Measurements from ENCODE around the gene ZNF785. TPM values are rescaled to one million over a fixed set of nuclear protein-coding genes. Genes with fewer than 3 reads are reported as not detected.
A peak's percentile ranks its signal among the peaks of the same experiment; 100 is the strongest.

ZNF785 gene
- total RNA-seq, 1 experiment from 2014 or later: 16.0 TPM

DNA sequence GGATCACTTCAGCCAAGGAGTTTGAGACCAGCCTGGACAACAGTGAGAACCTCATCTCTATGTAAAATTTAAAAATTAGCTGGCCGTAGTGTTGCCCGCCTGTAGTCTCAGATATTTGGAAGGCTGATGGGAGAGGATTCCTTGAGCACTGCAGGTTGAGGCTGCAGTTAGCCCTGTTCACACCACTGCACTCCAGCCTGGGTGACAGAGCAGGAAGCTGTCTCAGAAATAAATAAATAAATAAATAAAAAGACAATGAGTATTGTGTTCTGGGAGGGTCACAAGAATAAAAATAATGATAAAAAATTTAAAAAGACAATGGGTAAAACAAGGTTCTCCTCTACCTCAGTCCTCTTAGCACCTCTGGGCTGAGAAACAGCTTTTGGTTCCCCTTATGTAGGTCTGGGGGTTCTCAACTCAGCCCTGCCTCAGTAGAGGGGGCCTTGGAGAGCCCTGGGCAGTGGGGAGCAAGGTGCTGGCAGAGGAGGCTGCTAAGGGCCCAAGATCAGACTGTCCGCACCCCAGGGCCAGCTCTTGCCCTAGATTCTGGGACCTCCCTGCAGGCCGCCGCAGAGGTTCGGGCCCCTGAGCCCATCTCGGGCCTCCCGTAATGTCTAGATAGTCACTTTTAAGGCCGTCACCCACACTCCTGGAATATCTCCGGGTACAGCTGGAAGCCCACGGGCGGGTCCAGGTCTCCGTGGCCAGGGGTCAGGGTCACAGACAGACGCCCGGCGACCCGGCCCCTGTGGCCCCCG, 30.8 kb downstream of the ZNF785 start (continued):
- TF ChIP-seq GABPB1 (CRISPR knock-in tag; IDR thresholded peaks at IDR 0.05) (no peak), ZNF317 (CRISPR knock-in tag; IDR thresholded peaks at IDR 0.05; ENCODE audit: borderline replicate concordance, low read depth) (no peak), SMAD4 (CRISPR knock-in tag; IDR thresholded peaks at IDR 0.05) (no peak)

DNA sequence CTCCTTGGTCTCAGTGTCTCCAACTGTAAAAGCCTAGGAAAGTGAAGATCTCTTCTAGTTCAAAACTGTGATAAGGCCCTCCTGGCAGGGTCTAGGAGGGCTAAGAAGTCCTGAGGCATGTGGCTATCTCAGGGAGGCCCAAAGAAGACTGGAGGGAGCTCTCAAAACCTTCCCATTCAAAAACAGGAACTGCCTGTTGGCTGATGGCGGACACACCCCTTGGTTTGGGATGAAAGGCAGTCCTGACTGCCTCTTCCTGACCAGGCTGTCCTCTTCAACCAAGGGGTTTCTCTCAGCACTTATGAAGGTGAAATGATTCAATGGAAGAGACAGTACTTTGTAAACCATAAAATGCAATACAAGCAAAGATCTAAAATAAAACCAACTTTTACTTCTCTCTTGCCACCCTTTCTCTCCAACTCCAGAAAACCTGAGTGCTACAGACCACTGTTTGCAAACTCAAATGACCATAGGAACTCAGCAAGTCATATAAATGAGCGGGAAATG, 32.1 kb downstream of the ZNF785 start:
- H3K4me1 Mint-ChIP-seq: peaks cover 18% of the 10 kb centered on the region
- no peak overlapping the region for H3K4me3 Mint-ChIP-seq
- H3K27ac Mint-ChIP-seq: peak overlapping the region; percentile 58
- ChIA-PET POLR2A (no interaction called here), CTCF (interaction anchor here (1.4 kb wide), 1 partner anchor 18 kb away, joined by 3 read pairs; no protein-coding TSS in a partner anchor)
- no peaks in the 10 kb centered on the region for H3K27me3 Mint-ChIP-seq (ENCODE audit: low read depth)
- no peak for DNase-seq (ENCODE audit: low spot score)
- H3K9me3 Mint-ChIP-seq: no peaks in the 10 kb centered on the region
- peaks cover 18% of the 10 kb centered on the region for H3K36me3 Mint-ChIP-seq
- no peak for ATAC-seq
- no peak for TF ChIP-seq E2F1 (CRISPR knock-in tag; IDR thresholded peaks at IDR 0.05)
- TF ChIP-seq CBFB (CRISPR knock-in tag; IDR thresholded peaks at IDR 0.05; ENCODE audit: low read depth): no peak
- no peak for TF ChIP-seq TEAD1 (CRISPR knock-in tag; IDR thresholded peaks at IDR 0.05)
- TF ChIP-seq TEAD4 (CRISPR knock-in tag; IDR thresholded peaks at IDR 0.05): no peak
- TF ChIP-seq FOXK1 (CRISPR knock-in tag; IDR thresholded peaks at IDR 0.05): no peak
- TF ChIP-seq RELA (CRISPR knock-in tag; IDR thresholded peaks at IDR 0.05; ENCODE audit: borderline replicate concordance): no peak
- no peak for TF ChIP-seq ZNF138 (CRISPR knock-in tag; conservative IDR thresholded peaks at IDR 0.05)
- no peak for TF ChIP-seq ZNF416 (CRISPR knock-in tag; IDR thresholded peaks at IDR 0.05)

DNA sequence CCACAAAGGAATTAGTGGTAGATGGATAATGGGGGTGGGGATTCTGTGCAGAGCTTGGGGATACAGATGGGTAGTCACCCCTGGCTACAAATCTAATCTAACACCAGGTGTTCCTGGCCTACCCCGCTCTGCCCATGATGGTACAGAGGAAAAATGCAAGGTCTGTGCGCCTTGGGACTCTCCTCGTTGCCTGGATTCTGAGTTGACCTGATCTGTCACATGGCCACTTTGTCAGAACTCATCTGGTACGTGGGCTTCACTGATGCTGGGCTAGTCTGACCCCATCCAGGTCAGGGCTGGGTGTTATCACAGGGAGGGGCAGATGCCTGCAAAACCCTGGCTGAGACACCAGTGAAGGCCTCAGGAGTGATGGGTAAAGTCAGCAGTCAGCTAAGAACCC, 32.5 kb downstream of the ZNF785 start:
- Mint-ChIP-seq H3K4me1 (peaks cover 23% of the 10 kb centered on the region), H3K36me3 (peaks cover 20% of the 10 kb centered on the region), H3K27me3 (ENCODE audit: low read depth) (no peaks in the 10 kb centered on the region), H3K4me3 (no peak overlapping the region), H3K9me3 (no peaks in the 10 kb centered on the region; the same call in 1 of the 2 replicates), H3K27ac (no peak overlapping the region)
- no peak for TF ChIP-seq ZNF281 (CRISPR knock-in tag; IDR thresholded peaks at IDR 0.05)
- TF ChIP-seq ZNF396 (CRISPR knock-in tag; IDR thresholded peaks at IDR 0.05; ENCODE audit: borderline replicate concordance): no peak
- ATAC-seq (no peak), DNase-seq (ENCODE audit: low spot score) (no peak)
- ChIA-PET POLR2A (no interaction called here), CTCF (interaction anchor here (1.4 kb wide), 1 partner anchor 17 kb away, joined by 3 read pairs; no protein-coding TSS in a partner anchor)

GRCh38 chr16:30551781-30552180, 33.7 kb downstream of the ZNF785 start:
- peaks cover 23% of the 10 kb centered on the region for H3K36me3 Mint-ChIP-seq
- no peak for DNase-seq (ENCODE audit: low spot score)
- H3K9me3 Mint-ChIP-seq: no peaks in the 10 kb centered on the region; the same call in 1 of the 2 replicates
- no peak for ATAC-seq
- POLR2A ChIA-PET: interaction anchor here (0.6 kb wide), 1 partner anchor 1287 kb away, joined by 3 read pairs; no protein-coding TSS in a partner anchor
- no peak overlapping the region for H3K4me3 Mint-ChIP-seq
- H3K27ac Mint-ChIP-seq: no peak overlapping the region
- H3K4me1 Mint-ChIP-seq: peaks cover 27% of the 10 kb centered on the region
- no peaks in the 10 kb centered on the region for H3K27me3 Mint-ChIP-seq (ENCODE audit: low read depth)
- CTCF ChIA-PET: interaction anchor here (0.6 to 2.3 kb wide), 2 partner anchors 16 to 441 kb away, joined by 4 to 14 read pairs; partner anchors contain the start of gene ZNF747
- TF ChIP-seq, protein P1, sequence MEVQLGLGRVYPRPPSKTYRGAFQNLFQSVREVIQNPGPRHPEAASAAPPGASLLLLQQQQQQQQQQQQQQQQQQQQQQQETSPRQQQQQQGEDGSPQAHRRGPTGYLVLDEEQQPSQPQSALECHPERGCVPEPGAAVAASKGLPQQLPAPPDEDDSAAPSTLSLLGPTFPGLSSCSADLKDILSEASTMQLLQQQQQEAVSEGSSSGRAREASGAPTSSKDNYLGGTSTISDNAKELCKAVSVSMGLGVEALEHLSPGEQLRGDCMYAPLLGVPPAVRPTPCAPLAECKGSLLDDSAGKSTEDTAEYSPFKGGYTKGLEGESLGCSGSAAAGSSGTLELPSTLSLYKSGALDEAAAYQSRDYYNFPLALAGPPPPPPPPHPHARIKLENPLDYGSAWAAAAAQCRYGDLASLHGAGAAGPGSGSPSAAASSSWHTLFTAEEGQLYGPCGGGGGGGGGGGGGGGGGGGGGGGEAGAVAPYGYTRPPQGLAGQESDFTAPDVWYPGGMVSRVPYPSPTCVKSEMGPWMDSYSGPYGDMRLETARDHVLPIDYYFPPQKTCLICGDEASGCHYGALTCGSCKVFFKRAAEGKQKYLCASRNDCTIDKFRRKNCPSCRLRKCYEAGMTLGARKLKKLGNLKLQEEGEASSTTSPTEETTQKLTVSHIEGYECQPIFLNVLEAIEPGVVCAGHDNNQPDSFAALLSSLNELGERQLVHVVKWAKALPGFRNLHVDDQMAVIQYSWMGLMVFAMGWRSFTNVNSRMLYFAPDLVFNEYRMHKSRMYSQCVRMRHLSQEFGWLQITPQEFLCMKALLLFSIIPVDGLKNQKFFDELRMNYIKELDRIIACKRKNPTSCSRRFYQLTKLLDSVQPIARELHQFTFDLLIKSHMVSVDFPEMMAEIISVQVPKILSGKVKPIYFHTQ (CRISPR knock-in tag; IDR thresholded peaks at IDR 0.05): no peak
- TF ChIP-seq ZNF512 (CRISPR knock-in tag; IDR thresholded peaks at IDR 0.05; ENCODE audit: borderline replicate concordance): no peak
- no peak for TF ChIP-seq ZNF138 (CRISPR knock-in tag; conservative IDR thresholded peaks at IDR 0.05)
- no peak for TF ChIP-seq MLX (CRISPR knock-in tag; IDR thresholded peaks at IDR 0.05)
- no peak for TF ChIP-seq ATF1 (CRISPR knock-in tag; IDR thresholded peaks at IDR 0.05)
- no peak for TF ChIP-seq PRRX2 (CRISPR knock-in tag; IDR thresholded peaks at IDR 0.05)
